ENCODE measurements around the gene GSX2.
A peak's percentile ranks its signal among the peaks of the same experiment; 100 is the strongest.
"Not testable (repeated sequence)": the region's sequence is repeated elsewhere in the genome, so short reads cannot be mapped to it uniquely, and the experiment has no call there.

The GSX2 gene

DNA sequence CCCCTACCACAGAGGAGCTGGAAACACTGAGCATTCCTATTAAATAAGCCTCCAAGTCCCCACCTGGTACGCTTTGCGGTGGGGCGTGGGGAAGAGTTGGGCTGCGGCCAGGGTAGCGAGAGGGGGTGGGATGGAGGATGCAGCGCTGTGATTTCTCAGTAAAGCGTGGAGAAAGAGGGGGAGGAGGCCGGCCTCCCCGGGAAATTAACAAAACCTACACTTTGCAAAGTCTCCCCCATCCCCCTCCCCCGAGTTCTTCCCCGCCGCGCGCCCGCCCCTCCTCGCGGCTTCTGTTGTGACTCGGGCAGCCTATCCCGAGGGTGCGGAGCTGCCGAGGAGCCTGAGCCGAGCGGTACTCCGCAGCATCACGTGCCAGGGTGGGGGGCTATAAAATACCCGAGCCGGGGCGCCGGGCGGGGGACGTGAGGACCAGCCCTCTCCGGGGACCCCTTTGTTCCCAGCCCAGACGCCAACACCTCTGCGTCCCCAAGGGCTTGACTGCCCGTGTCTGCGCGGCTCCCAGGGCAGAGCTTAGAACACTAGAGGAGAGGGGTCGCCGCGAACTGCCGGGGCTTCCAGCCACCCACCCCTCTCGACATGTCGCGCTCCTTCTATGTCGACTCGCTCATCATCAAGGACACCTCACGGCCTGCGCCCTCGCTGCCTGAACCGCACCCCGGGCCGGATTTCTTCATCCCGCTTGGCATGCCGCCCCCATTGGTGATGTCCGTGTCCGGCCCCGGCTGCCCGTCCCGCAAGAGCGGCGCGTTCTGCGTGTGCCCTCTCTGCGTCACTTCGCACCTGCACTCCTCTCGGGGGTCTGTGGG, at the start of gene GSX2:
Gene GSX2, plus strand, starts transcription at position 416 of the 827 bp plus-strand sequence. Its CDS starts 182 bp downstream, at position 598.
- Mint-ChIP-seq H3K27me3 (peaks cover 68% of the 10 kb centered on the region), H3K4me3 (peak within 1 kb of the TSS; percentile 74), H3K27ac (no peak within 1 kb of the TSS), H3K36me3 (no peaks in the 10 kb centered on the region), H3K4me1 (ENCODE audit: low read depth) (peaks cover 45% of the 10 kb centered on the region), H3K9me3 (ENCODE audit: low read depth) (no peaks in the 10 kb centered on the region)

GRCh38 chr4:54050214-54050904, 49.6 kb upstream of the GSX2 start:
- Mint-ChIP-seq H3K4me3 (no peak overlapping the region), H3K4me1 (ENCODE audit: low read depth) (peaks cover 42% of the 10 kb centered on the region)

DNA sequence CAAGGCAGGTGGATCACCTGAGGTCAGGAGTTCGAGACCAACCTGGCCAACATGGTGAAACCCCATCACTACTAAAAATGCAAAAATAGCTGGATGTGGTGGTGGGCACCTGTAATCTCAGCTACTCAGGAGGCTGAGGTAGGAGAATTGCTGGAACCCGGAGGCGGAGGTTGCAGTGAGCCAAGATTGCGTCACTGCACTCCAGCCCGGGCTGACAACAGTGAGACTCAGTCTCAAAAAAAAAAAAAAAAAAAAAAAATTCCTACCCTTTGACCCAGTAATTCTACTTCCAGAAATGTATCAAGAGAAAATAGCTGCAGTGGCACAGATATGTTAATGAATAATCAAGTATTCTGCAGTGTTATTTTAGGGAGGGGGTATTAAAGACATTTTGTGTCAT, 46.6 kb upstream of the GSX2 start:
- H3K4me3 Mint-ChIP-seq; H3K9me3 Mint-ChIP-seq (ENCODE audit: low read depth); H3K36me3 Mint-ChIP-seq; H3K27ac Mint-ChIP-seq; H3K27me3 Mint-ChIP-seq: not testable (repeated sequence)
- H3K4me1 Mint-ChIP-seq (ENCODE audit: low read depth): peaks cover 68% of the 10 kb centered on the region

More at GRCh38 chr4:54050214-54050904, 49.6 kb upstream of the GSX2 start:
- Mint-ChIP-seq H3K27ac (no peak overlapping the region), H3K27me3 (no peaks in the 10 kb centered on the region), H3K9me3 (ENCODE audit: low read depth) (no peaks in the 10 kb centered on the region), H3K36me3 (peaks cover 11% of the 10 kb centered on the region)

- no peak overlapping the region for H3K4me3 Mint-ChIP-seq
- H3K9me3 Mint-ChIP-seq (ENCODE audit: low read depth): no peaks in the 10 kb centered on the region
- H3K27ac Mint-ChIP-seq: peak overlapping the region; percentile 25
- H3K27me3 Mint-ChIP-seq: no peaks in the 10 kb centered on the region
- H3K36me3 Mint-ChIP-seq: peaks cover 6% of the 10 kb centered on the region
- peaks cover 72% of the 10 kb centered on the region for H3K4me1 Mint-ChIP-seq (ENCODE audit: low read depth)
Measured at GRCh38 chr4:54054501-54054900, 45.5 kb upstream of the GSX2 start.

DNA sequence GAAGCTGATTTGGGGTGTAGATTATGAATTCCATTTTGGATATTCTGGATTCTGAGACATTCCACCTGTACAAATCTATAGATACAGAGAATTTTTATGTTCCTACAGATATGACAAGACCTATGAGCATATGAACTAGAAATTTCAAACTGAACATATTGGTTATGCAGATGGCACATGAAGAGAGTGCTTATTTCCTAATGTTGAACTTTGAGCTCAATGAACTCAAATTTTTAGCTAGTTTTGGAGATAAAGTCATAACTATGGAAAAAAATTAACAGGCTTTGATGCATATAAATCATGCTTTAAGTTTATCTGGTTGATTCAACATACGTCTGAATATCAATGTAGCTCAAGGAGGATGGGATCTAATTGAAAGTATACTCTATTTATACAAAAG, 44.5 kb upstream of the GSX2 start:
- Mint-ChIP-seq H3K27me3 (no peaks in the 10 kb centered on the region), H3K4me1 (ENCODE audit: low read depth) (peaks cover 74% of the 10 kb centered on the region), H3K4me3 (peak overlapping the region; percentile 33), H3K9me3 (ENCODE audit: low read depth) (no peaks in the 10 kb centered on the region), H3K36me3 (peaks cover 6% of the 10 kb centered on the region), H3K27ac (peak overlapping the region; percentile 7)

GRCh38 chr4:54056360-54056759, 43.6 kb upstream of the GSX2 start:
- H3K9me3 Mint-ChIP-seq (ENCODE audit: low read depth): no peaks in the 10 kb centered on the region
- H3K4me1 Mint-ChIP-seq (ENCODE audit: low read depth): peaks cover 74% of the 10 kb centered on the region
- H3K36me3 Mint-ChIP-seq: peaks cover 6% of the 10 kb centered on the region
- peak overlapping the region; percentile 78 for H3K4me3 Mint-ChIP-seq
- H3K27ac Mint-ChIP-seq: peak overlapping the region; percentile 75
- H3K27me3 Mint-ChIP-seq: no peaks in the 10 kb centered on the region

DNA sequence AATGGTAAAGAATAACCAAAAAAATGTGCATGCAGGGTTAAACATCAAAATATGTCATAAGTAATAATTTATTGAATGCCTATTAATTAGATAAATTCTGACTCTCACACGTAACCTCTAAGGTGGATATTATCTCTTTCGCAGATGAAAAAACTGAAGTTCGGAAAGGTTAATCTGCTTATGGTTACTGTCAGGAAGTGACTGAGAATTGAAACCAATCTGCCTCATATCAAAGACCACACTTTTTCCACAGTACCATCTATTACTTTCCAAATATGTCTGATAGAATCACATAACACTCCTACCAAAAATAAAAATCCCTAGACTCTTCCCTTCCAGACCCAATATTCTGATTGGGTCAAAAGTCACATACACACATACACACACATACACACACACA, 41.8 kb upstream of the GSX2 start:
- Mint-ChIP-seq H3K27ac (peak overlapping the region; percentile 79), H3K36me3 (peaks cover 6% of the 10 kb centered on the region), H3K9me3 (ENCODE audit: low read depth) (no peaks in the 10 kb centered on the region), H3K4me3 (peak overlapping the region; percentile 78), H3K27me3 (no peaks in the 10 kb centered on the region), H3K4me1 (ENCODE audit: low read depth) (peaks cover 81% of the 10 kb centered on the region)

DNA sequence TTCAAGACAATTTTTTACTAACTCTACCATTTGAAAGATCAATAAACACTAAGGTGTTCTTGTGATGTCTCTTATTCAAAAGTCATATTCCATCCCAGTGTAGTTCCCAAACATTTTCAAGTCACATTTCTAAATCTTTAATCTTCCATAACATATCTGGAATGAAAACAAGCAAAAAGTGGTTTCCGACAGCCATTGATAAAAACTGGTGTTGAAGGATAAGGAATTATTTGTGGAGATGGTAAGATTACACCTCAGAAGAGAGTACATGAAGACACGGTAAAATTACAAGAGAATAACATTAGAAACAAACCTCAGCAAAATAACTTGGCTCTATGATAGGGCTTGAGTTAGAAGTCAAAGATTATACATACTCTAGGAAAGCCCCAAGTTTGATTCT, 39.8 kb upstream of the GSX2 start:
- H3K4me3 Mint-ChIP-seq: peak overlapping the region; percentile 70
- peaks cover 75% of the 10 kb centered on the region for H3K4me1 Mint-ChIP-seq (ENCODE audit: low read depth)

DNA sequence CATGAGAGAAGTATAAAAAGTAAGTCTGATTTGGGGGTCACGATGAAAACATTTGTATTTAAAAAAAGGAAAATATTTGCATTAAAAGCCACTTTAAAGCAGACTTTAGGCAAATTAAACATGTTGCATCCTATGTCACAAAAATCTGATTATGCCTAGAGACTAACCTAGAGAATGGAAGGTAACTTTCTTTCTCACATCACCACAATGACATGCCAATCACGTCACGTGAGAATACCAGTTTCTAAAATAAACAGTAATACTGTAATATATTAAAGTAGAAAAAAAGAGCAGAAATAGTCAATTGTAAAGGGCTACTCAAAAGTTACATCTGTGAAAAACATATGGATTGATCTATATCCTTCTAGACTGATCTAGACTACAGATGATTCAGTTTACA, 38.9 kb upstream of the GSX2 start:
- H3K4me1 Mint-ChIP-seq (ENCODE audit: low read depth): peaks cover 77% of the 10 kb centered on the region
- peak overlapping the region; percentile 82 for H3K27ac Mint-ChIP-seq
- peak overlapping the region; percentile 90 for H3K4me3 Mint-ChIP-seq
- H3K9me3 Mint-ChIP-seq (ENCODE audit: low read depth): no peaks in the 10 kb centered on the region
- H3K27me3 Mint-ChIP-seq: no peaks in the 10 kb centered on the region
- no peaks in the 10 kb centered on the region for H3K36me3 Mint-ChIP-seq

More for the DNA sequence above, 39.8 kb upstream of the GSX2 start:
- Mint-ChIP-seq H3K27ac (peak overlapping the region; percentile 82), H3K9me3 (ENCODE audit: low read depth) (no peaks in the 10 kb centered on the region), H3K27me3 (no peaks in the 10 kb centered on the region), H3K36me3 (peaks cover 5% of the 10 kb centered on the region)

DNA sequence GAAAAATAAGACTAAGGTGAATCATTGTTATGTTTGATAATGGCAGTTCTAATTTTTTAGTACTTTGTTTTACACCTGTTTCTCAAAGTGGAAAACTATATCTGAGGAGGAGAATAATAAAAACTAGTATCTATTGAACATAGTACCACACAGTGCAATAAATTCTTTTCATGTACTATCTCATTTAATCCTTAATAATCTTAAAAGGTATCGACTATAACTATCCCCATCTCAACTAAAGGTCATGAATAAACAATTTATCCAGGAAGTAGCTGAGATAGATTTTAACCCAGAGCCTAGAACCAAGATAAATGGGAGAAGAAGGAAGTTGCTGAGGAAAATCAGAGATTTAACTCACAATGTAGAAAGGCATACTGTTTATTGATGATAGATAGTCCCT, 38.1 kb upstream of the GSX2 start:
- H3K27me3 Mint-ChIP-seq: no peaks in the 10 kb centered on the region
- H3K27ac Mint-ChIP-seq: peak overlapping the region; percentile 87
- no peaks in the 10 kb centered on the region for H3K9me3 Mint-ChIP-seq (ENCODE audit: low read depth)
- H3K4me3 Mint-ChIP-seq: peak overlapping the region; percentile 90
- no peaks in the 10 kb centered on the region for H3K36me3 Mint-ChIP-seq
- H3K4me1 Mint-ChIP-seq (ENCODE audit: low read depth): peaks cover 69% of the 10 kb centered on the region

DNA sequence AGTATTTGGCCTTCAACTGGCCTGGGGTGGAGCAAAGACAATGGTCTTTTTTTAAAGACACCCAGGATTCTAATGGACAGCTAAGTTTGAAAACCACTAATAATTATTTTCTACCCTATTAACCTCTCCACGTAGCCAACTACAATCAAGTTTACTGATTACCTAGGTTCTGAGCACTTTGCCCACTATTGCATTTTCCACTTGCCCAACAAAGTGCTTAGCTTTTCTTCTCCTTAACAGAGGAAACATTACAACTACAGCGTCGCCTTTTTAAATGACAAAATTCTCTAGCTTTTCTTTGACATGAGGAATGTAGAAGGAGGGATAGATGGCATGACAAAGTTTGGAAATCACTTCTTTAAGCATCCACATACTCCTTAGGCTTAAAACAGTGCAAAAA, 37.6 kb upstream of the GSX2 start:
- peaks cover 64% of the 10 kb centered on the region for H3K4me1 Mint-ChIP-seq (ENCODE audit: low read depth)
- H3K27me3 Mint-ChIP-seq: no peaks in the 10 kb centered on the region
- H3K36me3 Mint-ChIP-seq: no peaks in the 10 kb centered on the region
- H3K4me3 Mint-ChIP-seq: peak overlapping the region; percentile 90
- H3K9me3 Mint-ChIP-seq (ENCODE audit: low read depth): no peaks in the 10 kb centered on the region
- H3K27ac Mint-ChIP-seq: peak overlapping the region; percentile 89

- Mint-ChIP-seq H3K4me1 (ENCODE audit: low read depth) (peaks cover 56% of the 10 kb centered on the region), H3K27me3 (no peaks in the 10 kb centered on the region), H3K9me3 (ENCODE audit: low read depth) (no peaks in the 10 kb centered on the region), H3K27ac (peak overlapping the region; percentile 89), H3K36me3 (no peaks in the 10 kb centered on the region), H3K4me3 (peak overlapping the region; percentile 90)
Measured at GRCh38 chr4:54063229-54063628, 36.7 kb upstream of the GSX2 start.

DNA sequence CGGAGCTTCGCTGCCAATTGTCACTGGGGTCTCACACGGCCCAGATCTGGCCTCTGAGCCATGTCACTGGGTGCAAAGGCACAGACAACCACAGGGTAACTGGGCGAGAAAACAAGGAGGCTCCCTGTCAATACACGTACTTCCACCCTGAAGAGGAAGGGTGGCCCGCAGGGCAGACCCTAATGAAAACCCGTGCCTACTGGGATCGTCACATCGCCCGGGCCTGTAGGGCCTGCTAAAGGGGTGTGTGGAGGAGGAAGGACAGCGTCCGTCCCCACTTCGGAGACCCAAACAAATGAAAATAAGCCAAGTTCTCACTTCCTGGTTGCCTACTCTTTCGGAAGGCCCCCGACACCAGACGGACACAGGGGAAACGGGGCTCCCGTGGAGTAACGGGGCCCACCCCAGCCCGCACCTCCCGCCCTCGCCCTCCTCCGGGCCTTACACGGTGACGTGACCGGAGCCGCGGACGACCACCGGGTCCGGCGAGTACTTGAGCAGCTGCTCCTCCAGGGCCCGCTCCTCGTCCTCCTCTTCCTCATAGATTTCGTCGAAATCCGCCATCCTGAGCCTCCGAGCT, 36.1 kb upstream of the GSX2 start:
- Mint-ChIP-seq H3K27ac (peak overlapping the region; percentile 89), H3K4me3 (peak overlapping the region; percentile 90), H3K36me3 (no peaks in the 10 kb centered on the region), H3K9me3 (ENCODE audit: low read depth) (no peaks in the 10 kb centered on the region), H3K4me1 (ENCODE audit: low read depth) (peaks cover 53% of the 10 kb centered on the region), H3K27me3 (no peaks in the 10 kb centered on the region)

DNA sequence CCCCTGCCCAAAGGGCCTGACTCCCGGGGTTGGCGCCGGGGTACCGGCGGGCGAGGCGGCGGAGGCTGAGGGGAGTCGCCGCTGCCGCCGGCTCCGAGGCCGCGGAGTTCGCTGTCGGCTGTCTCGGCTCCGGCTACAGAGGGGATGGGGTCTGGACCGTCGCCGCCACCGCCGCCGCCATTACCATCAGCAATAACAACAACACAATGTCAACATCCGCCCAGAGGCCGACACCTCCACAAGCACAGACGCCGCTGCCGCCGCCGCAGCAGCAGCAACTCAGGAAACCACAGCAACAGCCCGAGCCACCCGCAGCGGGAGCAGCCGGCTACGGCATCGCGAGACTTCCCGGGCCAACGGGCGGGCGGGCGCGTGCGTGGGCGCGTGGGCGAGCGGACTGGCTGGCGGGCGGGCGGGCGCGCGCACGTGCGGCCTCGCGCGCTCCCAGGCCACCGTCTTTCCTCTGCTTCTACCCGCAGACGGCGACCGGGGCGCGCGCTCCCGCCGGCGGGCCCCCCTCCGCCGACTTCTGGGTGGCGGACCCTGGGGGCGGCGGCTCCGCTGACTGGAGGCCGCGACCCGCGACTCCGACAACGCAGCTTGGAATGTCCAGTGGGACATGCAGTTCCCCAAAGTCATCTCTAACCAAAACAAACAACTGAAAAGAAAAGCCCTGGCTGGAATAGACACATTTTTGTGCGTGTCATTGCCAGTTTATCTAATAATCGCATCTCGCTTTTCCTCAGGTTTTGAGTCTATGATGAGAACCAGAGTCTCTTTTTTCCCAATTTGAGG, 35.4 kb upstream of the GSX2 start, which contains the start of gene CHIC2:
Gene CHIC2, minus strand, starts transcription at position 289 of the 795 bp plus-strand sequence. CDS start 305 bp downstream, outside the sequence.
- peak within 1 kb of the TSS; percentile 90 for H3K4me3 Mint-ChIP-seq
- H3K4me1 Mint-ChIP-seq (ENCODE audit: low read depth): peaks cover 47% of the 10 kb centered on the region
- no peaks in the 10 kb centered on the region for H3K36me3 Mint-ChIP-seq
- no peaks in the 10 kb centered on the region for H3K27me3 Mint-ChIP-seq
- no peaks in the 10 kb centered on the region for H3K9me3 Mint-ChIP-seq (ENCODE audit: low read depth)
- H3K27ac Mint-ChIP-seq: peak within 1 kb of the TSS; percentile 89
